Cardiac fibroblast (primary cell): ENCODE results near the gene LSG1.
"Not testable (repeated sequence)": the region's sequence is repeated elsewhere in the genome, so short reads cannot be mapped to it uniquely, and the experiment has no call there.

Experiments
- DNase-seq, 2 donors: peaks; one replicate each; pipeline versions ENCODE4 v3.0.0 to v3.0.0-alpha.2; 2010; ENCODE audit warnings: low read depth in 2 of 2
- H3K4me3 ChIP-seq, 2 donors: replicated peaks in 1 of 2; 1 replicate in 1 of 2; 2 replicates in 1 of 2; pipeline ENCODE4 v1.5.1; 2011; ENCODE audit warnings: low read depth in 2 of 2, low read length in 2 of 2, mild to moderate bottlenecking in 2 of 2, moderate library complexity in 1 of 2
- CTCF ChIP-seq: IDR thresholded peaks from one replicate; pipeline ENCODE4 v1.5.1; 2011; ENCODE audit warnings: low read depth, mild to moderate bottlenecking, low read length, inconsistent platforms

LSG1 gene

GRCh38 chr3:194609601-194610000 is 62.4 kb downstream of the LSG1 start:
- TF ChIP-seq CTCF = no peak
- no peak overlapping the region for H3K4me3 ChIP-seq
- DNase-seq = no peak

- DNase-seq = no peak
- TF ChIP-seq CTCF = no peak
- no peak overlapping the region for H3K4me3 ChIP-seq
These were observed 63.0 kb downstream of the LSG1 start for GRCh38 chr3:194608981-194609380.

- H3K4me3 ChIP-seq = no peak overlapping the region
- peak; percentile 4 for TF ChIP-seq CTCF
- no peak for DNase-seq
These were observed 64.2 kb downstream of the LSG1 start for GRCh38 chr3:194607592-194608389.

GRCh38 chr3:194606941-194607340 is 65.0 kb downstream of the LSG1 start:
- no peak for DNase-seq
- TF ChIP-seq CTCF = no peak
- H3K4me3 ChIP-seq = no peak overlapping the region

GRCh38 chr3:194606163-194606562 is 65.8 kb downstream of the LSG1 start:
- no peak for TF ChIP-seq CTCF
- H3K4me3 ChIP-seq = no peak overlapping the region
- DNase-seq = no peak

GRCh38 chr3:194605314-194605713 is 66.7 kb downstream of the LSG1 start:
- not testable (repeated sequence) for H3K4me3 ChIP-seq, DNase-seq

- TF ChIP-seq CTCF = peak; percentile 59
- H3K4me3 ChIP-seq = no peak overlapping the region
- no peak for DNase-seq
These were observed 67.2 kb downstream of the LSG1 start for GRCh38 chr3:194604837-194605236.
